Measurements from ENCODE around the gene OR10H1.

GRCh38 chr19:15838351-15838750 lies 22.9 kb upstream of the OR10H1 start:
- TF ChIP-seq CTCF (IDR thresholded peaks at IDR 0.05; ENCODE audit: low read depth, low read length, missing input control) (no peak), RXRA (IDR thresholded peaks at IDR 0.05) (no peak), FOXA2 (IDR thresholded peaks at IDR 0.05) (no peak), EGR1 (IDR thresholded peaks at IDR 0.05; ENCODE audit: low read depth in 2 of 2) (no peak), NR2F2 (IDR thresholded peaks at IDR 0.05) (no peak), JUND (IDR thresholded peaks at IDR 0.05) (no peak), GABPA (IDR thresholded peaks at IDR 0.05 in 1 of 2, conservative IDR thresholded peaks at IDR 0.05 in 1 of 2) (no peak), YY1 (IDR thresholded peaks at IDR 0.05) (no peak)
- TF ChIP-seq, protein P1, sequence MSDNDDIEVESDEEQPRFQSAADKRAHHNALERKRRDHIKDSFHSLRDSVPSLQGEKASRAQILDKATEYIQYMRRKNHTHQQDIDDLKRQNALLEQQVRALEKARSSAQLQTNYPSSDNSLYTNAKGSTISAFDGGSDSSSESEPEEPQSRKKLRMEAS (IDR thresholded peaks at IDR 0.05): no peak
- TF ChIP-seq, protein P2, sequence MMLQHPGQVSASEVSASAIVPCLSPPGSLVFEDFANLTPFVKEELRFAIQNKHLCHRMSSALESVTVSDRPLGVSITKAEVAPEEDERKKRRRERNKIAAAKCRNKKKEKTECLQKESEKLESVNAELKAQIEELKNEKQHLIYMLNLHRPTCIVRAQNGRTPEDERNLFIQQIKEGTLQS (IDR thresholded peaks at IDR 0.05): no peak
- TF ChIP-seq, protein P3, sequence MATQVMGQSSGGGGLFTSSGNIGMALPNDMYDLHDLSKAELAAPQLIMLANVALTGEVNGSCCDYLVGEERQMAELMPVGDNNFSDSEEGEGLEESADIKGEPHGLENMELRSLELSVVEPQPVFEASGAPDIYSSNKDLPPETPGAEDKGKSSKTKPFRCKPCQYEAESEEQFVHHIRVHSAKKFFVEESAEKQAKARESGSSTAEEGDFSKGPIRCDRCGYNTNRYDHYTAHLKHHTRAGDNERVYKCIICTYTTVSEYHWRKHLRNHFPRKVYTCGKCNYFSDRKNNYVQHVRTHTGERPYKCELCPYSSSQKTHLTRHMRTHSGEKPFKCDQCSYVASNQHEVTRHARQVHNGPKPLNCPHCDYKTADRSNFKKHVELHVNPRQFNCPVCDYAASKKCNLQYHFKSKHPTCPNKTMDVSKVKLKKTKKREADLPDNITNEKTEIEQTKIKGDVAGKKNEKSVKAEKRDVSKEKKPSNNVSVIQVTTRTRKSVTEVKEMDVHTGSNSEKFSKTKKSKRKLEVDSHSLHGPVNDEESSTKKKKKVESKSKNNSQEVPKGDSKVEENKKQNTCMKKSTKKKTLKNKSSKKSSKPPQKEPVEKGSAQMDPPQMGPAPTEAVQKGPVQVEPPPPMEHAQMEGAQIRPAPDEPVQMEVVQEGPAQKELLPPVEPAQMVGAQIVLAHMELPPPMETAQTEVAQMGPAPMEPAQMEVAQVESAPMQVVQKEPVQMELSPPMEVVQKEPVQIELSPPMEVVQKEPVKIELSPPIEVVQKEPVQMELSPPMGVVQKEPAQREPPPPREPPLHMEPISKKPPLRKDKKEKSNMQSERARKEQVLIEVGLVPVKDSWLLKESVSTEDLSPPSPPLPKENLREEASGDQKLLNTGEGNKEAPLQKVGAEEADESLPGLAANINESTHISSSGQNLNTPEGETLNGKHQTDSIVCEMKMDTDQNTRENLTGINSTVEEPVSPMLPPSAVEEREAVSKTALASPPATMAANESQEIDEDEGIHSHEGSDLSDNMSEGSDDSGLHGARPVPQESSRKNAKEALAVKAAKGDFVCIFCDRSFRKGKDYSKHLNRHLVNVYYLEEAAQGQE (IDR thresholded peaks at IDR 0.05): no peak

Data from liver (tissue), 3 donors.